ENCODE results near the gene AMH. TPM values are rescaled to one million over a fixed set of nuclear protein-coding genes. Genes with fewer than 3 reads are reported as not detected.

Gene AMH
- total RNA-seq, 2 donors from 2014 or later = 0.46 to 160 TPM

GRCh38 chr19:2226051-2226839 is 22.9 kb upstream of the AMH start:
- H3K36me3 ChIP-seq = peaks cover 6 to 17% of the 10 kb centered on the region in 2 donors

GRCh38 chr19:2226840-2227360 is 22.2 kb upstream of the AMH start:
- 93% methylated on average over 52 of the region's 53 CpGs for WGBS
- intact Hi-C loops (cut with DNase I) = no loop called here

More at GRCh38 chr19:2226051-2226839, 22.9 kb upstream of the AMH start:
- no peaks in the 10 kb centered on the region for H3K4me1 ChIP-seq (replicated peaks)
- 93% methylated on average over 59 of the region's 59 CpGs for WGBS
- no peak for TF ChIP-seq POLR2AphosphoS5 (IDR thresholded peaks at IDR 0.05)
- TF ChIP-seq CTCF (IDR thresholded peaks at IDR 0.05) = no peak
- no peak for DNase-seq (ENCODE audit: low spot score)
- H3K9me3 ChIP-seq = no peaks in the 10 kb centered on the region
- no peak overlapping the region for H3K27ac ChIP-seq
- intact Hi-C loops (cut with DNase I) = no loop called here
- no peak overlapping the region for H3K4me3 ChIP-seq
- H3K27me3 ChIP-seq (replicated peaks; ENCODE audit: insufficient read depth) = no peaks in the 10 kb centered on the region

GRCh38 chr19:2227415-2228156 is 21.5 kb upstream of the AMH start:
- peaks cover 6 to 17% of the 10 kb centered on the region in 2 donors for H3K36me3 ChIP-seq
- TF ChIP-seq POLR2AphosphoS5 (IDR thresholded peaks at IDR 0.05) (no peak), CTCF (IDR thresholded peaks at IDR 0.05) (peak in 1 of 4 experiments; percentile 8)
- intact Hi-C loops (cut with DNase I) = no loop called here

More at GRCh38 chr19:2226840-2227360, 22.2 kb upstream of the AMH start:
- Histone ChIP-seq H3K36me3 (peaks cover 6 to 17% of the 10 kb centered on the region in 2 donors), H3K27ac (no peak overlapping the region), H3K27me3 (replicated peaks; ENCODE audit: insufficient read depth) (no peaks in the 10 kb centered on the region), H3K9me3 (no peaks in the 10 kb centered on the region), H3K4me1 (replicated peaks) (no peaks in the 10 kb centered on the region), H3K4me3 (no peak overlapping the region)
- no peak for DNase-seq (ENCODE audit: low spot score)
- TF ChIP-seq POLR2AphosphoS5 (IDR thresholded peaks at IDR 0.05) = no peak
- no peak for TF ChIP-seq CTCF (IDR thresholded peaks at IDR 0.05)
- TF ChIP-seq POLR2A (IDR thresholded peaks at IDR 0.05) = no peak

GRCh38 chr19:2228157-2229030 is 20.7 kb upstream of the AMH start:
- H3K9me3 ChIP-seq = no peaks in the 10 kb centered on the region
- no peaks in the 10 kb centered on the region for H3K4me1 ChIP-seq (replicated peaks)
- no peak overlapping the region for H3K4me3 ChIP-seq
- WGBS = 86% methylated on average over 47 of the region's 48 CpGs
- TF ChIP-seq POLR2AphosphoS5 (IDR thresholded peaks at IDR 0.05) (no peak), POLR2A (IDR thresholded peaks at IDR 0.05) (no peak), CTCF (IDR thresholded peaks at IDR 0.05) (no peak)
- H3K36me3 ChIP-seq = peaks cover 6 to 17% of the 10 kb centered on the region in 2 donors
- H3K27ac ChIP-seq = no peak overlapping the region
- no peaks in the 10 kb centered on the region for H3K27me3 ChIP-seq (replicated peaks; ENCODE audit: insufficient read depth)
- intact Hi-C loops (cut with DNase I) = no loop called here
- DNase-seq (ENCODE audit: low spot score) = no peak

More at GRCh38 chr19:2227415-2228156, 21.5 kb upstream of the AMH start:
- DNase-seq (ENCODE audit: low spot score) = peak; percentile 54
- H3K27me3 ChIP-seq (replicated peaks; ENCODE audit: insufficient read depth) = no peaks in the 10 kb centered on the region
- no peaks in the 10 kb centered on the region for H3K4me1 ChIP-seq (replicated peaks)
- no peak overlapping the region for H3K27ac ChIP-seq
- H3K9me3 ChIP-seq = no peaks in the 10 kb centered on the region
- WGBS = 63% methylated on average over 67 of the region's 67 CpGs
- H3K4me3 ChIP-seq = no peak overlapping the region
